RWPE2 (cell line): ENCODE data around the gene P2RX1.
A peak's percentile ranks its signal among the peaks of the same experiment; 100 is the strongest.

Experiments used
- ATAC-seq: fragments of 200-7000 bp; cut with Tn5 transposase; 3 replicates; pipeline ENCODE4 v1.9.1; 2021; ENCODE audit warnings: low read depth
- DNase-seq: peaks from one replicate; pipeline ENCODE4 v3.0.0-alpha.2; 2020; ENCODE audit warnings: low spot score
- H3K27ac ChIP-seq: fragments of 450-650 bp; 2 replicates; pipeline ENCODE4 v1.5.1; 2017; ENCODE audit warnings: mild to moderate bottlenecking; ENCODE audit not compliant: poor library complexity, severe bottlenecking
- H3K27me3 ChIP-seq: fragments of 250-450 bp; sonication (Bioruptor Pico); 2 replicates; pipeline ENCODE4 v1.5.1; 2021; ENCODE audit warnings: mild to moderate bottlenecking, moderate library complexity; ENCODE audit not compliant: insufficient read depth, poor library complexity, severe bottlenecking
- H3K36me3 ChIP-seq: fragments of 250-450 bp; sonication (Bioruptor Pico); 2 replicates; pipeline ENCODE4 v1.5.1; 2020; ENCODE audit warnings: low read depth, mild to moderate bottlenecking, moderate library complexity
- H3K4me1 ChIP-seq: fragments of 250-450 bp; sonication (Bioruptor Pico); 2 replicates; pipeline ENCODE4 v1.5.1; 2021; ENCODE audit warnings: mild to moderate bottlenecking, moderate library complexity; ENCODE audit not compliant: insufficient read depth, poor library complexity, severe bottlenecking
- H3K4me3 ChIP-seq: fragments of 250-450 bp; sonication (Bioruptor Pico); 2 replicates; pipeline ENCODE4 v1.5.1; 2021; ENCODE audit warnings: mild to moderate bottlenecking, moderate library complexity; ENCODE audit not compliant: severe bottlenecking
- H3K9me3 ChIP-seq: fragments of 250-450 bp; sonication (Bioruptor Pico); 2 replicates; pipeline ENCODE4 v1.5.1; 2021; ENCODE audit warnings: mild to moderate bottlenecking, moderate library complexity; ENCODE audit not compliant: severe bottlenecking
- CTCF ChIP-seq: fragments of 450-650 bp; IDR thresholded peaks from one replicate; pipeline ENCODE4 v1.5.1; 2017; ENCODE audit warnings: mild to moderate bottlenecking, moderate library complexity; ENCODE audit not compliant: poor library complexity, severe bottlenecking

P2RX1 gene

GRCh38 chr17:3891626-3892094 lies 24.6 kb downstream of the P2RX1 start:
- Histone ChIP-seq H3K36me3 (no peaks in the 10 kb centered on the region), H3K4me3 (peak overlapping the region; percentile 69), H3K4me1 (peaks cover 40% of the 10 kb centered on the region), H3K27me3 (no peaks in the 10 kb centered on the region), H3K9me3 (no peaks in the 10 kb centered on the region), H3K27ac (peak overlapping the region; percentile 78)
- DNase-seq (no peak), ATAC-seq (no peak)
- no peak for TF ChIP-seq CTCF

GRCh38 chr17:3890878-3891219 lies 25.4 kb downstream of the P2RX1 start:
- Histone ChIP-seq H3K36me3 (no peaks in the 10 kb centered on the region), H3K27ac (peak overlapping the region; percentile 78), H3K9me3 (no peaks in the 10 kb centered on the region), H3K4me1 (peaks cover 40% of the 10 kb centered on the region), H3K27me3 (no peaks in the 10 kb centered on the region), H3K4me3 (no peak overlapping the region)
- ATAC-seq (no peak), DNase-seq (no peak)
- TF ChIP-seq CTCF, result no peak

GRCh38 chr17:3890082-3890877 lies 26.0 kb downstream of the P2RX1 start:
- Histone ChIP-seq H3K36me3 (no peaks in the 10 kb centered on the region), H3K27ac (peak overlapping the region; percentile 78), H3K4me3 (no peak overlapping the region), H3K9me3 (no peaks in the 10 kb centered on the region), H3K4me1 (peaks cover 40% of the 10 kb centered on the region), H3K27me3 (no peaks in the 10 kb centered on the region)
- ATAC-seq, result peak; percentile 53
- no peak for TF ChIP-seq CTCF
- DNase-seq, result peak; percentile 86

GRCh38 chr17:3889325-3890012 lies 26.8 kb downstream of the P2RX1 start:
- Histone ChIP-seq H3K27ac (peak overlapping the region; percentile 78), H3K4me3 (no peak overlapping the region), H3K9me3 (no peaks in the 10 kb centered on the region), H3K4me1 (peaks cover 35% of the 10 kb centered on the region), H3K27me3 (no peaks in the 10 kb centered on the region), H3K36me3 (no peaks in the 10 kb centered on the region)
- no peak for TF ChIP-seq CTCF
- ATAC-seq (no peak), DNase-seq (no peak)
